Mesangial cell (primary cell): ENCODE results near the gene CKM. TPM values are rescaled to one million over a fixed set of nuclear protein-coding genes. Genes with fewer than 3 reads are reported as not detected.

Experiments
- total RNA-seq: library from RNA; depleted of rRNA; stranded (reverse); fragments of >200 nt; gene quantifications from 2 replicates; pipeline ENCODE4 v1.2.3, GENCODE V29; 2015

Gene CKM
- not detected in 2 replicates for total RNA-seq

DNA sequence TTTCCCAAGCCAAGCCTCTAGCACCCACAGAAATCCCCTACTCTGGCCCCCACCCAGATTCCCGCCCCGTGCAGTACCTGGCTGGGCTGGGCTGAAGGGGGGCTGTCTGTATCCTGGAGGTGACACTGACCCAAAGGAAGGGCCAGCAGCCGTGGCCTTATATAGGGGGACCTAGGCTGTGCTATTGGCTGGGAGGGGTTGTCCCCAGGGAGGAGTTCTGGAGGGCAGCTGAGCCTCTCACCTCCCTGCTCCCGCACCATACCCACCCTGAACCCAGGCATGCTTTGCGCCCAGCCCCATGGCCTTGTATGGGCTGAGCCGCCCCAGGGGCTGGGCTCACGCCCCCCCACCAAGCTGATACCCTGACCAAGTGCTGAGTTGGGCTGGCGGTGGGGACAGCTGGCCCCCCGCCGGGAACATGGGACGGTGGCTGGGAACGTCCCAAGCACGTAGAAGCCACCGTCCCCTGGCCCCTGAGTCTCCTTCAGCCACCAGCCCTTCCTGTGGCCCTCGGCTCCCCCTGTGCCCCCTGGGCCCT lies at the start of gene CKM:
CKM (minus strand) TSS at position 132 of the 538 bp plus-strand sequence. CDS start 3,162 bp downstream, outside the sequence.

DNA sequence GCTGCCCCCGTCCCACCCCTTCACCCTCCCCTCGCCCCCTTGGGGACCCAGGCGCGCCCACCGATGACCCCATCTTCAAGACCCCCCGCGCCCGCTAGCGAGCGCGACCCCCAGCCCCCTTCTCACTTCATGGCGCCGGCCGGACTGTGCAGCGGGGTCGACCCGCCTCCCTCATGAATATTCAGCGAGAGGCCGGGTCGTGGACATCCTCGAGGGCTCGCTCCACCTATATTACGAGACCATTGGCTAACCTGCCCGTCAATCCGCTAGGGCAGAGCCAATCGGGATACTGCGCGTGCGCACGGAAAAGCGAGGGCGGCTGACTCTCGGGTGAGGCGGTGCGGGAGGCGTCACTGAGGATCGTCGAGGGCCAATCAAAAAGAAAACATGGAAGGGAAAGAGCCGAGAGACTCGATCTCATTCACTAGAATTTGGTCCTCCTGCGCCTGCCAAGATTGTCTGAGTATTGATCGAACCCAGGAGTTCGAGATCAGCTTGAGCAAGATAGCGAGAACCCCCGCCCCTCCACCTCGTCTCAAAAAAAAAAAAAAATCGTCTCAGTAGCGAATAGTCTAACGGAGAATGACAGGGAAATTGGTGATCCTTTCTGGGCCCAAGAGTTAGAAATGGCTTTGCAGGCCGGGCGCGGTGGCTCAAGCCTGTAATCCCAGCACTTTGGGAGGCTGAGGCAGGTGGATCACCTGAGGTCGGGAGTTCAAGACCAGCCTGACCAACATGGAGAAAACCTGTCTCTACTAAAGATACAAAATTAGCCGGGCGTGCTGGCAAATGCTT lies 47.9 kb upstream of the CKM start, which contains the start of gene ERCC2:
ERCC2 (minus strand) TSS at position 164 of the 795 bp plus-strand sequence; CDS start at position 131, 33 bp downstream.

GRCh38 chr19:45340232-45340898 lies 17.7 kb upstream of the CKM start, which contains the start of gene KLC3:
TSS of gene KLC3 (plus strand) at chr19:45340750. CDS start at chr19:45345542, 4,792 bp downstream.

Other genes starting within 250 kb of the CKM start
- gene ZNF296, start 246.4 kb downstream of the CKM start, total RNA-seq, result 1.5 and 1.9 TPM in 2 replicates
- 38.0 and 53.8 TPM in 2 replicates for gene GEMIN7, start 243.6 kb downstream of the CKM start, total RNA-seq
- gene PPP1R37, start 229.7 kb downstream of the CKM start, total RNA-seq, result 46.3 and 64.8 TPM in 2 replicates
- gene NKPD1, start 161.9 kb downstream of the CKM start, total RNA-seq, result under 0.01 and 0.25 TPM in 2 replicates
- 7.8 and 52.2 TPM in 2 replicates for gene TRAPPC6A, start 144.6 kb downstream of the CKM start, total RNA-seq
- gene BLOC1S3, start 144.1 kb downstream of the CKM start, total RNA-seq, result 6.5 and 8.5 TPM in 2 replicates
- 0.13 TPM in 1 of 2 replicates, not detected in the other for gene EXOC3L2, start 77.5 kb downstream of the CKM start, total RNA-seq
- gene MARK4, start 71.6 kb downstream of the CKM start, total RNA-seq, result 10.8 and 41.7 TPM in 2 replicates
- 1.3 and 2.2 TPM in 2 replicates for gene KLC3, start 17.9 kb upstream of the CKM start, total RNA-seq
- 34.6 and 46.6 TPM in 2 replicates for gene ERCC2, start 47.7 kb upstream of the CKM start, total RNA-seq
- 23.8 and 31.1 TPM in 2 replicates for gene PPP1R13L, start 82.2 kb upstream of the CKM start, total RNA-seq
- gene POLR1G, start 83.8 kb upstream of the CKM start, total RNA-seq, result 6.0 and 24.6 TPM in 2 replicates
- 97.6 and 131 TPM in 2 replicates for gene ERCC1, start 101.0 kb upstream of the CKM start, total RNA-seq
- 15.2 and 20.0 TPM in 2 replicates for gene FOSB, start 145.1 kb upstream of the CKM start, total RNA-seq
- gene RTN2, start 174.2 kb upstream of the CKM start, total RNA-seq, result 11.7 and 24.2 TPM in 2 replicates
- 1.0 TPM in 1 of 2 replicates, not detected in the other for gene PPM1N, start 175.6 kb upstream of the CKM start, total RNA-seq
- 140 and 199 TPM in 2 replicates for gene VASP, start 184.6 kb upstream of the CKM start, total RNA-seq